GM18508 (cell line): Measurements from ENCODE around the gene GABRQ.
"Not testable (repeated sequence)": the region's sequence is repeated elsewhere in the genome, so short reads cannot be mapped to it uniquely, and the experiment has no call there.

Experiments
- ATAC-seq: cut with Tn5 transposase; IDR thresholded peaks from one replicate; pipeline ENCODE4 v1.9.1; 2021; ENCODE audit warnings: moderate number of reproducible peaks; ENCODE audit not compliant: insufficient read depth, unreplicated experiment

The GABRQ gene

GRCh38 chrX:152656890-152657289 lies 19.2 kb downstream of the GABRQ start:
- ATAC-seq: no peak

GRCh38 chrX:152658302-152658701 lies 20.6 kb downstream of the GABRQ start:
- ATAC-seq: no peak

GRCh38 chrX:152663086-152663485 lies 25.4 kb downstream of the GABRQ start:
- no peak for ATAC-seq

GRCh38 chrX:152674135-152674534 lies 36.4 kb downstream of the GABRQ start:
- ATAC-seq: no peak

GRCh38 chrX:152674652-152675051 lies 37.0 kb downstream of the GABRQ start:
- not testable (repeated sequence) for ATAC-seq

GRCh38 chrX:152681012-152681411 lies 43.3 kb downstream of the GABRQ start:
- peak; percentile 88 for ATAC-seq

- not testable (repeated sequence) for ATAC-seq
Measured at GRCh38 chrX:152697952-152698931, 60.5 kb downstream of the GABRQ start, which contains the start of gene MAGEA3. Gene MAGEA3 (plus strand): TSS chrX:152698794. CDS start chrX:152700833, 2,039 bp downstream.

- ATAC-seq: not testable (repeated sequence)
Measured at GRCh38 chrX:152700390-152700789, 62.7 kb downstream of the GABRQ start.

GRCh38 chrX:152706500-152706899 lies 68.8 kb downstream of the GABRQ start:
- ATAC-seq: not testable (repeated sequence)
